GM12891 (cell line): ENCODE measurements around the gene LRRC49. TPM values are rescaled to one million over a fixed set of nuclear protein-coding genes. Genes with fewer than 3 reads are reported as not detected.

ENCODE experiments used
- DNase-seq: peaks from one replicate; pipeline ENCODE4 v3.0.0; 2011; ENCODE audit warnings: low spot score; ENCODE audit not compliant: insufficient read length
- FAIRE-seq: peaks from 2 replicates; lab custom pipeline; 2011; peaks lifted over from hg19 to GRCh38; lab: Jason Lieb, UNC
- PAX5 ChIP-seq: IDR thresholded peaks from 2 replicates; pipeline ENCODE4 v1.6.1; 2011; ENCODE audit warnings: low read length, moderate library complexity, mild to moderate bottlenecking; ENCODE audit not compliant: insufficient read depth, severe bottlenecking
- POLR2A ChIP-seq: IDR thresholded peaks from 2 replicates; pipeline ENCODE4 v1.6.1; 2011; ENCODE audit warnings: low read depth, low read length, control low read depth
- POLR2AphosphoS5 ChIP-seq: IDR thresholded peaks from 2 replicates; pipeline ENCODE4 v1.6.1; 2011; ENCODE audit warnings: low read depth, low read length, control low read depth
- POU2F2 ChIP-seq: IDR thresholded peaks from 2 replicates; pipeline ENCODE4 v1.6.1; 2011; ENCODE audit warnings: low read depth, mild to moderate bottlenecking, control low read depth, low read length, moderate library complexity
- SPI1 ChIP-seq: IDR thresholded peaks from 2 replicates; pipeline ENCODE4 v1.6.1; 2011; ENCODE audit warnings: low read depth, low read length, control low read depth
- TAF1 ChIP-seq: IDR thresholded peaks from 2 replicates; pipeline ENCODE4 v1.6.1; 2011; ENCODE audit warnings: low read depth, low read length, control low read depth
- polyA plus RNA-seq: library from polyadenylated mRNA; unstranded; fragments of >200 nt; gene quantifications from one replicate; pipeline ENCODE4 v1.2.1, GENCODE V29; 2012; ENCODE audit warnings: low read depth, missing spikeins, inconsistent platforms; ENCODE audit not compliant: missing spikeins

Gene LRRC49, protein sequence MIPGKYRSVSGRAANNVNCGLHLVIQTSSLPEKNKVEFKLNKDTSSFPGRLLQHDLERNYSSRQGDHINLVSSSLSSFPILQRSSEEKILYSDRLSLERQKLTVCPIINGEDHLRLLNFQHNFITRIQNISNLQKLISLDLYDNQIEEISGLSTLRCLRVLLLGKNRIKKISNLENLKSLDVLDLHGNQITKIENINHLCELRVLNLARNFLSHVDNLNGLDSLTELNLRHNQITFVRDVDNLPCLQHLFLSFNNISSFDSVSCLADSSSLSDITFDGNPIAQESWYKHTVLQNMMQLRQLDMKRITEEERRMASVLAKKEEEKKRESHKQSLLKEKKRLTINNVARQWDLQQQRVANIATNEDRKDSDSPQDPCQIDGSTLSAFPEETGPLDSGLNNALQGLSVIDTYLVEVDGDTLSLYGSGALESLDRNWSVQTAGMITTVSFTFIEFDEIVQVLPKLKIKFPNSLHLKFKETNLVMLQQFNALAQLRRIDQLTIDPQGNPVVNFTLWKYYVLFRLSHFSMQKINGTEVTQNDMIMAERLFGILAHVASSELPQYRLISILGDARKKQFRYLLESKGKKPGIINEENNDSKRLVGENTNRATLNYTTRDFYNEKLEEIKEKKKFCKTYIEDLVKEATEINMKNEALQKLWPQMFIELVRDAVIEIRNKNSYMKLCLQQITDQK
- 1.6 TPM for polyA plus RNA-seq

GRCh38 chr15:70892002-70892911 is at the start of gene LRRC49, which contains the start of gene THAP10:
TSS of gene LRRC49 (plus strand) at chr15:70892826. CDS start at chr15:70892895, 69 bp downstream.
TSS of gene THAP10 (minus strand) at chr15:70892433. CDS start at chr15:70892272, 161 bp downstream.
- peak; percentile 39 for DNase-seq
- FAIRE-seq: peak; percentile 57
- TF ChIP-seq SPI1 (peak; percentile 38), PAX5 (no peak)

DNA sequence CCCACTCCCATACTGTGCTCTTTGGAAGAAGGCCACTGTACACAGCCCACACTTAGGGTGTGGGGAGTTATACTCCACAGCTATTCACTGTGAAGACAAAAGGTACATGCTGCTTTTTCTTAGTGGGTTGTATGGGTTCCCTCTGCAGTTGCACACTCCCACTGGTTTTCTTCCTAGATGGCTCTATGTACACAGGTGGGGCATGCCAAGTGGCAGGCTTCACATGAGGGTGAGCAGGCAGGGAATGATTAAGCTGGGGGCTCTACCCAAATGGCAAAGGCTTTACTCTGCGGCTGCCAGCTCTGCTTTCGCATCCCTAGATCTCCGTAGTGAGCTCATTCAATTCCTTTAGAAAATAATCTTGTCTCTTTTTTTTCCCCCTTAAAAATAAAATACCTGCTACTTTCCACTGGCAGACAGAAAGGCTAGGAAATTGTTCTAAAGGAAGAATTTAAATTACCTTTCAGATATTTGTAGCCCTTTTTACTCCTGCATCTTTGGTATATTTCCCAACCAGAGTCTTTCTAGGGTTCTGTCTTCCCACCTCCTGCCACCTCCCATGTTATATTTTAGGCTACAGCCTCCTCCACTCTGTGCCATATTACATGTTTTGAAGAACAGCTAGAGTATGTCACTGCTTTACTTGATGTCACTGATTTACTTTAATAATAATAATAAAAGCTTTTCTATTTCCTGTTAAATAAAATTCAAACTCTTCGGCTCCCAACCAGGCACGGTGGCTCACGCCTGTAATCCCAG is 46.8 kb upstream of the LRRC49 start:
- DNase-seq (no peak), FAIRE-seq (no peak)
- TF ChIP-seq TAF1 (no peak), POU2F2 (no peak), SPI1 (no peak), POLR2AphosphoS5 (no peak), POLR2A (no peak), PAX5 (no peak)

GRCh38 chr15:70851889-70852288 is 40.7 kb upstream of the LRRC49 start:
- no peak for DNase-seq
- TF ChIP-seq POLR2AphosphoS5: no peak
- no peak for TF ChIP-seq SPI1
- no peak for TF ChIP-seq POU2F2
- TF ChIP-seq TAF1: no peak
- no peak for TF ChIP-seq PAX5
- no peak for TF ChIP-seq POLR2A
- no peak for FAIRE-seq

- no peak for DNase-seq
- no peak for TF ChIP-seq POU2F2
- no peak for TF ChIP-seq SPI1
- TF ChIP-seq TAF1: no peak
- no peak for TF ChIP-seq POLR2AphosphoS5
- TF ChIP-seq PAX5: no peak
- TF ChIP-seq POLR2A: no peak
Observed at GRCh38 chr15:70852501-70853317, 39.9 kb upstream of the LRRC49 start.

GRCh38 chr15:70853318-70853972 is 39.2 kb upstream of the LRRC49 start:
- TF ChIP-seq POU2F2: no peak
- TF ChIP-seq SPI1: no peak
- peak; percentile 13; the same call in 1 of the 2 replicates for TF ChIP-seq TAF1
- TF ChIP-seq POLR2AphosphoS5: 0 out of 2 replicates have a peak, but pooled peaks have one; percentile 34
- DNase-seq: peak; percentile 35

More at GRCh38 chr15:70852501-70853317, 39.9 kb upstream of the LRRC49 start:
- no peak for FAIRE-seq

GRCh38 chr15:70853973-70854665 is 38.5 kb upstream of the LRRC49 start, which contains the start of gene LARP6:
TSS of gene LARP6 (minus strand) at chr15:70854157. CDS start at chr15:70854088, 69 bp downstream.
- peak; percentile 39 for DNase-seq
- no peak for TF ChIP-seq POLR2A
- no peak for FAIRE-seq

More at GRCh38 chr15:70853318-70853972, 39.2 kb upstream of the LRRC49 start:
- no peak for FAIRE-seq

DNA sequence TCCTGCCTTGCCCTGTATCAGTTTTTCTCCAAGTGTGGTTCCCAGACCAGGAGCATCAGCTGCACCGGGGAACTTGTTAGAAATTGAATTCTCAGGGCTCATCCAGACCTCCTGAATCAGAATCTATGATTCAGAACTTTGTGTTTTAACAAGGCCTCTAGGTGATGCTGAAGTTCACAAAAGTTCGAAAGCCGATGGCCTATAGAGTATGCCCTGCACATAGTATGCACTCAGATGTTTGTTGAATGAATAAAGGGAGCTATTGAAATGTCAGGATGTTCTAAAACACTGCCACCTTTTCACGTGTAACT is 38.0 kb upstream of the LRRC49 start:
- FAIRE-seq: no peak
- TF ChIP-seq POU2F2: no peak
- TF ChIP-seq POLR2A: no peak
- TF ChIP-seq POLR2AphosphoS5: no peak
- no peak for TF ChIP-seq TAF1
- no peak for TF ChIP-seq PAX5
- TF ChIP-seq SPI1: no peak
- DNase-seq: no peak

DNA sequence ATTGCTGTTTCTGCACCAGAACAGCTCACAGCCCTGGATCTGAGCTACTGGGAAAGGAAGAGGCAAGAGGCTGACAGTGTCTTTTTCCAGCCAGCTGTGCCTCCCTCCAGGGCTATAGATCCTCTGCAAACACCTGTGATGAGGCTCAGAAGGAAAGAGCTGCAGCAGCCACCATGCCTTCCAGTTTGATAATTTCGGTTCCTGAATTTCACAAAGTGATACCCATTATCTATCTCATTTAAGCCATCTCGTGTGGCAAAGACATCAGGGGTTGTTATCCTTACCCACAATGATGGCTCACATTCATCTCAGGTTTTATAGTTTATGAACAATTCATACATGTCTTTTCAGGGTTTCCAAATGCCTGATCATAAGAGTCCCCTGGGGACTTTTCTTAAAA is 36.9 kb upstream of the LRRC49 start:
- DNase-seq (peak; percentile 26), FAIRE-seq (no peak)
- TF ChIP-seq SPI1 (peak; percentile 72), POU2F2 (no peak)
